Measurements from ENCODE around the gene HPGDS. TPM values are rescaled to one million over a fixed set of nuclear protein-coding genes. Genes with fewer than 3 reads are reported as not detected.
"Not testable (repeated sequence)": the region's sequence is repeated elsewhere in the genome, so short reads cannot be mapped to it uniquely, and the experiment has no call there.

HPGDS gene
- polyA plus RNA-seq, 1 of the 3 experiments (the other 2 are of a cell fraction): not detected

GRCh38 chr4:94338681-94339351 is 3.8 kb downstream of the HPGDS start:
- no peaks in the 10 kb centered on the region for H3K79me2 ChIP-seq (ENCODE audit: insufficient read depth)
- H3K4me3 ChIP-seq (ENCODE audit: low read depth in 2 of 2, low read length in 1 of 2): no peak overlapping the region
- POLR2A ChIA-PET: no interaction called here
- no peaks in the 10 kb centered on the region for H3K9me2 ChIP-seq
- H3K9ac ChIP-seq: no peak overlapping the region
- TF ChIP-seq USF1 (IDR thresholded peaks at IDR 0.05; ENCODE audit: borderline replicate concordance, low read depth): no peak
- no peak for TF ChIP-seq FOSL2 (IDR thresholded peaks at IDR 0.05; ENCODE audit: borderline replicate concordance, low read depth)
- no peak for TF ChIP-seq POLR2AphosphoS5 (IDR thresholded peaks at IDR 0.05; ENCODE audit: low read depth, low read length)
- no peak for TF ChIP-seq IRF3 (IDR thresholded peaks at IDR 0.05; ENCODE audit: low read depth, low read length)
- TF ChIP-seq ZBTB33 (IDR thresholded peaks at IDR 0.05; ENCODE audit: borderline replicate concordance, low read depth): no peak
- no peak for TF ChIP-seq RAD21 (IDR thresholded peaks at IDR 0.05; ENCODE audit: low read length)
- no peak for TF ChIP-seq MXI1 (IDR thresholded peaks at IDR 0.05; ENCODE audit: low read depth, low read length)
- no peak for TF ChIP-seq REST (IDR thresholded peaks at IDR 0.05; ENCODE audit: low read depth, low read length)
- TF ChIP-seq RFX5 (IDR thresholded peaks at IDR 0.05; ENCODE audit: low read length): no peak
- H3K27me3 ChIP-seq (ENCODE audit: insufficient read depth): no peaks in the 10 kb centered on the region
- H3F3A ChIP-seq (replicated peaks; ENCODE audit: insufficient read depth): no peaks in the 10 kb centered on the region
- no peak for DNase-seq
- no peak overlapping the region for H3K4me2 ChIP-seq
- no peaks in the 10 kb centered on the region for H4K20me1 ChIP-seq (ENCODE audit: insufficient read depth)
- no peaks in the 10 kb centered on the region; a peak in 1 of 4 replicates for H3K4me1 ChIP-seq (ENCODE audit: control insufficient read depth in 1 of 2, insufficient read depth in 2 of 2, low read depth in 1 of 2, low read length in 1 of 2)
- H3K36me3 ChIP-seq (replicated peaks in 1 of 2; ENCODE audit: control insufficient read depth in 1 of 2, insufficient read depth in 2 of 2, low read length in 1 of 2): no peaks in the 10 kb centered on the region
- no peaks in the 10 kb centered on the region for H3K9me3 ChIP-seq
- CTCF ChIA-PET: interaction anchor here (1.0 to 1.4 kb wide), 5 partner anchors 10 to 68 kb away, joined by 3 to 4 read pairs (median 3); no protein-coding TSS in a partner anchor
- peak overlapping the region; percentile 48 for H2AFZ ChIP-seq (ENCODE audit: low read depth)
- WGBS (ENCODE audit: low lambda C conversion rate): 68% methylated on average over 4 of the region's 4 CpGs
- no peak overlapping the region for H3K27ac ChIP-seq (ENCODE audit: low read depth in 2 of 2, low read length in 1 of 2)

GRCh38 chr4:94336791-94337190 is 5.8 kb downstream of the HPGDS start:
- CTCF ChIA-PET: interaction anchor here (1.2 kb wide), 1 partner anchor 58 kb away, joined by 3 read pairs; no protein-coding TSS in a partner anchor
- H3K9ac ChIP-seq; DNase-seq; H3K4me1 ChIP-seq (ENCODE audit: control insufficient read depth in 1 of 2, insufficient read depth in 2 of 2, low read depth in 1 of 2, low read length in 1 of 2); H3K36me3 ChIP-seq (replicated peaks in 1 of 2; ENCODE audit: control insufficient read depth in 1 of 2, insufficient read depth in 2 of 2, low read length in 1 of 2); H3K9me2 ChIP-seq; H3K27ac ChIP-seq (ENCODE audit: low read depth in 2 of 2, low read length in 1 of 2); H3K4me2 ChIP-seq; H3K27me3 ChIP-seq (ENCODE audit: insufficient read depth); H2AFZ ChIP-seq (ENCODE audit: low read depth); H3K4me3 ChIP-seq (ENCODE audit: low read depth in 2 of 2, low read length in 1 of 2); H3K9me3 ChIP-seq; H3K79me2 ChIP-seq (ENCODE audit: insufficient read depth); H4K20me1 ChIP-seq (ENCODE audit: insufficient read depth); H3F3A ChIP-seq (replicated peaks; ENCODE audit: insufficient read depth); POLR2A ChIA-PET: not testable (repeated sequence)
- WGBS (ENCODE audit: low lambda C conversion rate): 68% methylated on average over 5 of the region's 5 CpGs

Data from SK-N-SH (cell line).